ENCODE measurements around the gene PGM2L1. TPM values are rescaled to one million over a fixed set of nuclear protein-coding genes. Genes with fewer than 3 reads are reported as not detected.

The PGM2L1 gene
- total RNA-seq, 1 experiment from 2014 or later: 0.75 TPM

DNA sequence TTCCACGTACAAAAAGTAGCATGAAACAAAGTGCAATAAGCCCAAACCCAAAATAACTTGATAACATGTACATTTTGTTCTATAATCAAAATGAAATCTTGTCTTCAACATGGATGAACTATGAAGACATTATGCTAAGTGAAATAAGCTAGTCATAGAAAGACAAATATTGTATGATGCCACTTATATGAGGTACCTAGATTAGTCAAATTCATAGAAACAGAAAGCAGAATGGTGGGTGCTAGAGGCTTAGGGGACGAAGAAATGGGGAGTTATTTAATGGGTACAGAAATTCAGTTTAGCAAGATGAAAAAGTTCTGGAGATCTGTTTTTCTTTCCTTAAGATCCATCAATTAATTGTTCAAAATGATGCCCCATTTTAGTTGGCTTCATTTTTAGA lies 7.5 kb downstream of the PGM2L1 start:
- no TSS peak for BruUV-seq (replicated peaks)
- Mint-ChIP-seq H3K27ac (ENCODE audit: low read depth, unreplicated experiment) (no peak overlapping the region), H3K4me3 (ENCODE audit: unreplicated experiment) (no peak overlapping the region), H3K36me3 (ENCODE audit: insufficient read depth, unreplicated experiment) (no peaks in the 10 kb centered on the region), H3K9me3 (ENCODE audit: unreplicated experiment) (no peaks in the 10 kb centered on the region), H3K27me3 (ENCODE audit: insufficient read depth, unreplicated experiment) (no peaks in the 10 kb centered on the region), H3K4me1 (ENCODE audit: insufficient read depth, unreplicated experiment) (peaks cover 14% of the 10 kb centered on the region)
- ChIA-PET POLR2A (interaction anchor here (0.7 to 1.0 kb wide), 2 partner anchors 8 to 202 kb away, joined by 3 to 4 read pairs; partner anchors contain the start of genes PGM2L1 and POLD3), CTCF (interaction anchor here (0.5 to 5.2 kb wide), 9 partner anchors 13 to 426 kb away, joined by 3 to 94 read pairs (median 5); no protein-coding TSS in a partner anchor)
- DNase-seq (ENCODE audit: unreplicated experiment): no peak
- TF ChIP-seq, protein P1, sequence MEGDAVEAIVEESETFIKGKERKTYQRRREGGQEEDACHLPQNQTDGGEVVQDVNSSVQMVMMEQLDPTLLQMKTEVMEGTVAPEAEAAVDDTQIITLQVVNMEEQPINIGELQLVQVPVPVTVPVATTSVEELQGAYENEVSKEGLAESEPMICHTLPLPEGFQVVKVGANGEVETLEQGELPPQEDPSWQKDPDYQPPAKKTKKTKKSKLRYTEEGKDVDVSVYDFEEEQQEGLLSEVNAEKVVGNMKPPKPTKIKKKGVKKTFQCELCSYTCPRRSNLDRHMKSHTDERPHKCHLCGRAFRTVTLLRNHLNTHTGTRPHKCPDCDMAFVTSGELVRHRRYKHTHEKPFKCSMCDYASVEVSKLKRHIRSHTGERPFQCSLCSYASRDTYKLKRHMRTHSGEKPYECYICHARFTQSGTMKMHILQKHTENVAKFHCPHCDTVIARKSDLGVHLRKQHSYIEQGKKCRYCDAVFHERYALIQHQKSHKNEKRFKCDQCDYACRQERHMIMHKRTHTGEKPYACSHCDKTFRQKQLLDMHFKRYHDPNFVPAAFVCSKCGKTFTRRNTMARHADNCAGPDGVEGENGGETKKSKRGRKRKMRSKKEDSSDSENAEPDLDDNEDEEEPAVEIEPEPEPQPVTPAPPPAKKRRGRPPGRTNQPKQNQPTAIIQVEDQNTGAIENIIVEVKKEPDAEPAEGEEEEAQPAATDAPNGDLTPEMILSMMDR (IDR thresholded peaks at IDR 0.05; ENCODE audit: unreplicated experiment): no peak
- intact Hi-C loops (cut with micrococcal nuclease): no loop called here

DNA sequence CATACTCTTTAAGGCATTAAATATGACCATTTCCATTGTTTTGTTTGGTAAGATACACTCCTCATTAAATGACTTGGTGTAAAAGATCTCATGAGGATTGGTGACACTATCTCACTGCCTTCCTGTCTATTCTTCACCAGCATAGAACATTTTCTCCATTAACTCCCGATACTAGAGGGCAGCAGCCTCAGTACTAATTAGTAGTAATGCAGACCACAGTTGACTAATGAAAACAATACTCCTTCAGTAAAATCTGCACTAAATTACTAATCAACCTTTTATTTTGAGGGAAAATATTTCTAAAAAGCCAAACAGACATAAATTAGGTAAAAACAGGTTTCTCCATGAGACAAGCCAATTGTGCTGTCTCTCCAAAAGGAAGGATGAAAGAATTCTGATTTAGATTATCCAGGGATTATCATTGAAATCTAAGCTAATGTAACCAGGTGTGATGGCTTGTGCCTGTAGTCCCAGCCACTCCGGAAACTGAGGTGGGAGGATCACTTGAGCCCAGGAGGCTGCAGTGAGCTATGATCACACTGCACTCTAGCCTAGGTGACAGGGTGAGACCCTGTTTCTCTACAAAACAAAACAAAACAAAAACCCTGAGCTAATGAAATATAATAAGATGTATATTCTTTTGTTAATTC lies 9.4 kb downstream of the PGM2L1 start:
- H3K4me1 Mint-ChIP-seq (ENCODE audit: insufficient read depth, unreplicated experiment): peaks cover 14% of the 10 kb centered on the region
- no peak overlapping the region for H3K4me3 Mint-ChIP-seq (ENCODE audit: unreplicated experiment)
- no peak overlapping the region for H3K27ac Mint-ChIP-seq (ENCODE audit: low read depth, unreplicated experiment)
- no TSS peak for BruUV-seq (replicated peaks)
- no peaks in the 10 kb centered on the region for H3K9me3 Mint-ChIP-seq (ENCODE audit: unreplicated experiment)
- POLR2A ChIA-PET: interaction anchor here (1.0 kb wide), 1 partner anchor 61 kb away, joined by 3 read pairs; no protein-coding TSS in a partner anchor
- H3K27me3 Mint-ChIP-seq (ENCODE audit: insufficient read depth, unreplicated experiment): no peaks in the 10 kb centered on the region
- H3K36me3 Mint-ChIP-seq (ENCODE audit: insufficient read depth, unreplicated experiment): no peaks in the 10 kb centered on the region
- TF ChIP-seq, protein P1 (IDR thresholded peaks at IDR 0.05; ENCODE audit: unreplicated experiment): peak; percentile 52
- DNase-seq (ENCODE audit: unreplicated experiment): peak; percentile 63
- CTCF ChIA-PET: interaction anchor here (0.6 to 5.2 kb wide), 36 partner anchors 8 to 229 kb away, joined by 3 to 94 read pairs (median 4); partner anchors contain the start of gene PGM2L1
- intact Hi-C loops (cut with micrococcal nuclease): loop anchor here (1.0 to 10.0 kb wide), 4 partner anchors 54 to 186 kb away; no protein-coding TSS in a partner anchor

DNA sequence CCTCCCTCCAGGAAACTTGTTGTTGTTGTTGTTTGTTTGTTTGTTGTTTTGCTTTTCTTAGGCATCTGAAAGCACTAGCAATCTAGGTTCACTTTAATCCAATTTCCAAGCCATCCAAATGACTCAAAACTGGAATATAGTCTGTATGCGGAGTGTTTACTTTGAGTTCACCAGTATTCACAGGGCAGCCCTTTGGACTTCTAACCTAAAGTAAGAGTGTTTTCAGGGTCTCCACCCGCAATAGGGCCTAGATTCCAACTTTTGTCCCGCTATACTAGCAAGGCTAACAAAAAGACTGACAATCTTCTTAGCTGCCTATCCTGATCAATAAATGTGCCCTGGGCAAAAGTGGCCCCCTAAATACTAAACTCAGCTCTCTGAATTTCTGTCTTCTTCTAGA lies 13.6 kb downstream of the PGM2L1 start:
- H3K4me3 Mint-ChIP-seq (ENCODE audit: unreplicated experiment): no peak overlapping the region
- H3K4me1 Mint-ChIP-seq (ENCODE audit: insufficient read depth, unreplicated experiment): peaks cover 7% of the 10 kb centered on the region
- no TSS peak for BruUV-seq (replicated peaks)
- no peak overlapping the region for H3K27ac Mint-ChIP-seq (ENCODE audit: low read depth, unreplicated experiment)
- DNase-seq (ENCODE audit: unreplicated experiment): no peak
- intact Hi-C loops (cut with micrococcal nuclease): loop anchor here (10.0 kb wide), 1 partner anchor 190 kb away; no protein-coding TSS in a partner anchor
- H3K27me3 Mint-ChIP-seq (ENCODE audit: insufficient read depth, unreplicated experiment): no peaks in the 10 kb centered on the region
- ChIA-PET CTCF (interaction anchor here (0.6 to 2.0 kb wide), 2 partner anchors 30 to 129 kb away, joined by 3 to 5 read pairs; no protein-coding TSS in a partner anchor), POLR2A (interaction anchor here (0.6 to 1.1 kb wide), 2 partner anchors 14 to 55 kb away, joined by 3 read pairs; partner anchors contain the start of gene PGM2L1)
- TF ChIP-seq, protein P1 (IDR thresholded peaks at IDR 0.05; ENCODE audit: unreplicated experiment): no peak
- H3K9me3 Mint-ChIP-seq (ENCODE audit: unreplicated experiment): no peaks in the 10 kb centered on the region
- H3K36me3 Mint-ChIP-seq (ENCODE audit: insufficient read depth, unreplicated experiment): no peaks in the 10 kb centered on the region

DNA sequence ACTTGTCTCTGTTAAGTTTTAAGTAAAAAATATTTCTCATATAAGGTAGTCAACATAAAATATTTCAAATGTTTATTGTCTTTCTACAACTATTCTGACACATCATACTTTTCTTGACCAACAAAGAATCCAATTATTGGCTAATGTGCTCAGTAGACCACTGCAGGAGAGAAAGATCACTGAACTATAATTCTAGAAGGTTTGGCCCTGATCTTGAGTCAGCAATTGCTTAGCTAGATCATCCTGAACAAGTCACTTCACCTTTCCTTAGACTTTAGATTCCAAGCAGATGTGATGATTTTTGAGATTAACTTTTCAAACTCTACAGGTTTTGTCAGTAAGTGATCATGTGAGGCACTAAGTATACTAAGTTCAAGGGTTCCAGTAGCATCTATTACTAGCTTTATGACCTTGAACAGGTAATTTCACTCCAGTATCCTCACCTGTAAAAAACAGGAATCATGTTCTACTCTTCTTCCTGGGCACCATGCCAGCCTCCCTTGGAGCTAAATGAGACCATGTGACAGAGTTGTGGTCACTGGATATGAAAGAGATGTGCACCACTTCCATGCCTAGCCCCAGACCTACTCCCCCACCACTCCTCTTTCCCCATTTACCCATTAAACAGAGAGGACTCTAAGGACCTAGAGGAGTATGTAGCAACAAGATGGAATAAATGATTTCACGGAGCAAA lies 17.3 kb downstream of the PGM2L1 start:
- Mint-ChIP-seq H3K4me3 (ENCODE audit: unreplicated experiment) (no peak overlapping the region), H3K36me3 (ENCODE audit: insufficient read depth, unreplicated experiment) (no peaks in the 10 kb centered on the region), H3K27me3 (ENCODE audit: insufficient read depth, unreplicated experiment) (no peaks in the 10 kb centered on the region), H3K9me3 (ENCODE audit: unreplicated experiment) (no peaks in the 10 kb centered on the region), H3K4me1 (ENCODE audit: insufficient read depth, unreplicated experiment) (no peaks in the 10 kb centered on the region), H3K27ac (ENCODE audit: low read depth, unreplicated experiment) (no peak overlapping the region)
- intact Hi-C loops (cut with micrococcal nuclease): loop anchor here (10.0 kb wide), 1 partner anchor 194 kb away; no protein-coding TSS in a partner anchor
- peak; percentile 70 for DNase-seq (ENCODE audit: unreplicated experiment)
- TF ChIP-seq, protein P1 (IDR thresholded peaks at IDR 0.05; ENCODE audit: unreplicated experiment): no peak
- ChIA-PET CTCF (interaction anchor here (0.6 to 1.3 kb wide), 2 partner anchors 8 to 184 kb away, joined by 3 to 11 read pairs; no protein-coding TSS in a partner anchor), POLR2A (interaction anchor here (0.6 kb wide), 2 partner anchors 35 to 505 kb away, joined by 3 read pairs; no protein-coding TSS in a partner anchor)
- no TSS peak for BruUV-seq (replicated peaks)

All from MCF 10A (cell line).